Measurements from ENCODE around the gene RFPL3. TPM values are rescaled to one million over a fixed set of nuclear protein-coding genes. Genes with fewer than 3 reads are reported as not detected.

The RFPL3 gene
- total RNA-seq, 4 donors from 2014 or later = not detected

GRCh38 chr22:32336121-32336603 is 21.5 kb upstream of the RFPL3 start:
- TF ChIP-seq CTCF (IDR thresholded peaks at IDR 0.05; ENCODE audit: low read depth) = no peak

GRCh38 chr22:32336771-32337424 is 20.8 kb upstream of the RFPL3 start:
- no peak for TF ChIP-seq CTCF (IDR thresholded peaks at IDR 0.05; ENCODE audit: low read depth)

- no peak for TF ChIP-seq CTCF (IDR thresholded peaks at IDR 0.05; ENCODE audit: low read depth)
Observed at GRCh38 chr22:32338757-32339156, 18.9 kb upstream of the RFPL3 start.

GRCh38 chr22:32339190-32340012 is 18.3 kb upstream of the RFPL3 start:
- no peak for TF ChIP-seq CTCF (IDR thresholded peaks at IDR 0.05; ENCODE audit: low read depth)

GRCh38 chr22:32340411-32340810 is 17.3 kb upstream of the RFPL3 start:
- TF ChIP-seq CTCF (IDR thresholded peaks at IDR 0.05; ENCODE audit: low read depth) = no peak

GRCh38 chr22:32341122-32341740 is 16.4 kb upstream of the RFPL3 start:
- no peak for TF ChIP-seq CTCF (IDR thresholded peaks at IDR 0.05; ENCODE audit: low read depth)

- no peak for TF ChIP-seq CTCF (IDR thresholded peaks at IDR 0.05; ENCODE audit: low read depth)
Observed at GRCh38 chr22:32342977-32343376, 14.7 kb upstream of the RFPL3 start.
